Testis (tissue), 3 donors: ENCODE data around the gene ASB13. TPM values are rescaled to one million over a fixed set of nuclear protein-coding genes. Genes with fewer than 3 reads are reported as not detected.

Source experiments
- DNase-seq: peaks from one replicate; pipeline ENCODE4 v3.0.0-alpha.2; 2019
- H3K27ac ChIP-seq, 2 donors: fragments of 200-600 bp; sonication (generic); one replicate each; pipeline ENCODE4 v1.5.1; 2019
- H3K27me3 ChIP-seq: fragments of 200-600 bp; sonication (generic); one replicate; pipeline ENCODE4 v1.5.1; 2019
- H3K36me3 ChIP-seq: fragments of 200-600 bp; sonication (generic); one replicate; pipeline ENCODE4 v1.5.1; 2017; ENCODE audit warnings: low read depth; ENCODE audit errors: missing control alignments
- H3K4me1 ChIP-seq: fragments of 200-600 bp; sonication (generic); one replicate; pipeline ENCODE4 v1.5.1; 2019
- H3K4me3 ChIP-seq, 2 donors: fragments of 200-600 bp; sonication (generic); one replicate each; pipeline ENCODE4 v1.5.1; 2017 to 2019
- H3K9me3 ChIP-seq: fragments of 200-600 bp; sonication (generic); one replicate; pipeline ENCODE4 v1.5.1; 2017
- CTCF ChIP-seq, 3 experiments: fragments of 450-650 bp in 2 of 3; fragments of 200-600 bp in 1 of 3; sonication (generic) in 1 of 3; IDR thresholded peaks; one replicate each; pipeline ENCODE4 v1.5.1; 2016 to 2019; ENCODE audit warnings: antibody characterized with exemption in 3 of 3, mild to moderate bottlenecking in 2 of 3, moderate library complexity in 1 of 3
- POLR2A ChIP-seq: fragments of 450-650 bp; IDR thresholded peaks from one replicate; pipeline ENCODE4 v1.6.1; 2017; ENCODE audit warnings: antibody characterized with exemption, mild to moderate bottlenecking, moderate library complexity
- WGBS, 2 donors: methylation state at CpG; one replicate each; pipeline ENCODE4 v1.1.5; 2018; 5-methylcytosine and 5-hydroxymethylcytosine counted together
- intact Hi-C: fragments of 100-400 bp; cut with DNase I; formaldehyde crosslinking; loops from one replicate; pipeline ENCODE4 v1.15.1; 2023; ENCODE audit warnings: low total_unique reads
- polyA plus RNA-seq: library from polyadenylated mRNA; stranded (reverse); fragments of 350-450 nt; fragmentation: Illumina TruSeq; extraction: RNeasy Lipid Tissue Mini Kit (QIAGEN cat#74804); gene quantifications from one replicate; pipeline ENCODE4 v1.2.3, GENCODE V29; 2014; ENCODE audit warnings: low read depth, low replicate concordance; ENCODE audit not compliant: insufficient read depth
- total RNA-seq, 2 donors: library from RNA; depleted of rRNA; stranded (reverse); fragments of >200 nt; gene quantifications; one replicate each; pipeline ENCODE4 v1.2.3, GENCODE V29; 2016

Gene ASB13
- total and polyA plus RNA-seq, 3 donors from 2014 or later: 9.4 to 14.1 (median 12.3) TPM

- H3K27me3 ChIP-seq: no peaks in the 10 kb centered on the region
- TF ChIP-seq CTCF (IDR thresholded peaks at IDR 0.05) (no peak), POLR2A (no peak)
- WGBS, 2 donors: 78 to 85% methylated on average over 10 of the region's 10 CpGs
- H3K9me3 ChIP-seq: no peaks in the 10 kb centered on the region
- no peak overlapping the region for H3K4me3 ChIP-seq
- H3K27ac ChIP-seq: no peak overlapping the region
- no peaks in the 10 kb centered on the region for H3K36me3 ChIP-seq
- intact Hi-C loops: no loop called here
- peaks cover 30% of the 10 kb centered on the region for H3K4me1 ChIP-seq
- DNase-seq: no peak
Observed at GRCh38 chr10:5654218-5654755, 12.1 kb downstream of the ASB13 start.

GRCh38 chr10:5652746-5653145 is 13.6 kb downstream of the ASB13 start:
- Histone ChIP-seq H3K27ac (peak overlapping the region in 1 of 2 donors; percentile 29), H3K27me3 (no peaks in the 10 kb centered on the region), H3K9me3 (no peaks in the 10 kb centered on the region), H3K4me3 (no peak overlapping the region), H3K36me3 (no peaks in the 10 kb centered on the region), H3K4me1 (peaks cover 36% of the 10 kb centered on the region)
- intact Hi-C loops: no loop called here
- TF ChIP-seq POLR2A (no peak), CTCF (IDR thresholded peaks at IDR 0.05) (no peak)
- DNase-seq: no peak
- 97% methylated on average over 14 of the region's 14 CpGs; no CpG with 5 or more reads in 1 of the 2 donors for WGBS, 2 donors

- Histone ChIP-seq H3K9me3 (no peaks in the 10 kb centered on the region), H3K4me1 (peaks cover 39% of the 10 kb centered on the region), H3K27ac (peak overlapping the region; percentile 19 to 78), H3K4me3 (no peak overlapping the region), H3K36me3 (no peaks in the 10 kb centered on the region), H3K27me3 (no peaks in the 10 kb centered on the region)
- intact Hi-C loops: no loop called here
- DNase-seq: no peak
- WGBS, 2 donors: 70 to 77% methylated on average over 10 to 11 of the region's 11 CpGs
- TF ChIP-seq CTCF (IDR thresholded peaks at IDR 0.05) (no peak), POLR2A (no peak)
Observed at GRCh38 chr10:5651388-5651764, 15.0 kb downstream of the ASB13 start.

- Histone ChIP-seq H3K4me3 (no peak overlapping the region), H3K36me3 (no peaks in the 10 kb centered on the region), H3K27me3 (no peaks in the 10 kb centered on the region), H3K9me3 (no peaks in the 10 kb centered on the region), H3K4me1 (peaks cover 40% of the 10 kb centered on the region), H3K27ac (peak overlapping the region; percentile 19 to 78)
- 53 to 58% methylated on average over 16 to 20 of the region's 20 CpGs for WGBS, 2 donors
- TF ChIP-seq CTCF (IDR thresholded peaks at IDR 0.05): no peak
- TF ChIP-seq POLR2A: no peak
- intact Hi-C loops: no loop called here
- DNase-seq: peak; percentile 86
Observed at GRCh38 chr10:5650664-5651387, 15.6 kb downstream of the ASB13 start.

- H3K36me3 ChIP-seq: no peaks in the 10 kb centered on the region
- H3K27me3 ChIP-seq: no peaks in the 10 kb centered on the region
- intact Hi-C loops: no loop called here
- 94 to 99% methylated on average over 11 of the region's 11 CpGs for WGBS, 2 donors
- DNase-seq: no peak
- no peak overlapping the region for H3K4me3 ChIP-seq
- H3K9me3 ChIP-seq: no peaks in the 10 kb centered on the region
- H3K27ac ChIP-seq: no peak overlapping the region
- peaks cover 44% of the 10 kb centered on the region for H3K4me1 ChIP-seq
- TF ChIP-seq CTCF (IDR thresholded peaks at IDR 0.05): no peak
- TF ChIP-seq POLR2A: no peak
Observed at GRCh38 chr10:5649746-5650145, 16.6 kb downstream of the ASB13 start.
